ENCODE data around the gene TMEM123.

Gene TMEM123

GRCh38 chr11:102430158-102430836 is 22.3 kb downstream of the TMEM123 start:
- H3K4me1 Mint-ChIP-seq (ENCODE audit: low read depth), result peaks cover 37% of the 10 kb centered on the region

GRCh38 chr11:102429691-102430090 is 22.9 kb downstream of the TMEM123 start:
- Mint-ChIP-seq H3K4me3 (no peak overlapping the region), H3K27me3 (ENCODE audit: low read depth) (no peaks in the 10 kb centered on the region), H3K27ac (peak overlapping the region; percentile 53), H3K4me1 (ENCODE audit: low read depth) (peaks cover 41% of the 10 kb centered on the region), H3K9me3 (peaks cover 27% of the 10 kb centered on the region), H3K36me3 (ENCODE audit: low read depth) (peaks cover 64% of the 10 kb centered on the region)

More at GRCh38 chr11:102430158-102430836, 22.3 kb downstream of the TMEM123 start:
- Mint-ChIP-seq H3K27me3 (ENCODE audit: low read depth) (no peaks in the 10 kb centered on the region), H3K36me3 (ENCODE audit: low read depth) (peaks cover 63% of the 10 kb centered on the region), H3K9me3 (peaks cover 30% of the 10 kb centered on the region), H3K4me3 (peak overlapping the region; percentile 2), H3K27ac (peak overlapping the region; percentile 53)

- peak overlapping the region; percentile 22 for H3K27ac Mint-ChIP-seq
- peaks cover 62% of the 10 kb centered on the region for H3K36me3 Mint-ChIP-seq (ENCODE audit: low read depth)
- peaks cover 23% of the 10 kb centered on the region for H3K9me3 Mint-ChIP-seq
- H3K4me1 Mint-ChIP-seq (ENCODE audit: low read depth), result peaks cover 43% of the 10 kb centered on the region
- no peaks in the 10 kb centered on the region for H3K27me3 Mint-ChIP-seq (ENCODE audit: low read depth)
- no peak overlapping the region for H3K4me3 Mint-ChIP-seq
These were observed 23.3 kb downstream of the TMEM123 start for GRCh38 chr11:102429226-102429625.

DNA sequence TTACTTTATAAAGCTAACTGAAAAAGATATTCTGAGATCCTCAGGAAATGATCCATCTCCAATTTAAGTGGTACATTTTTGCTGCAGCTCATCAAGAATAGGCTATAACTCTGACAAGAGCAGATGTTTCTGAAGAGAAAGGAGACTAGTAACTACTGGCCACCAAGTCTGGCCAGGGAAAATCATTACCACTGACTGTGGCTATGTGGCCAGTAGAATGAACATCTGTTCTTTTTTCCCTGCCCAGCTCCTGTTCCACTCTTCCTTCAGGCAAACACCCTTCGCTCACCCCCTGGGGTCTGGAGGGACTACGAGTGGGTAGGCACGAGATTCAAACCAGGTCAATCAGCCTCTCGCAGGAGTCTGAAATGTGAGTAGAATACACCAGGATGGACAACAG is 23.9 kb downstream of the TMEM123 start:
- Mint-ChIP-seq H3K27ac (no peak overlapping the region), H3K27me3 (ENCODE audit: low read depth) (no peaks in the 10 kb centered on the region)

DNA sequence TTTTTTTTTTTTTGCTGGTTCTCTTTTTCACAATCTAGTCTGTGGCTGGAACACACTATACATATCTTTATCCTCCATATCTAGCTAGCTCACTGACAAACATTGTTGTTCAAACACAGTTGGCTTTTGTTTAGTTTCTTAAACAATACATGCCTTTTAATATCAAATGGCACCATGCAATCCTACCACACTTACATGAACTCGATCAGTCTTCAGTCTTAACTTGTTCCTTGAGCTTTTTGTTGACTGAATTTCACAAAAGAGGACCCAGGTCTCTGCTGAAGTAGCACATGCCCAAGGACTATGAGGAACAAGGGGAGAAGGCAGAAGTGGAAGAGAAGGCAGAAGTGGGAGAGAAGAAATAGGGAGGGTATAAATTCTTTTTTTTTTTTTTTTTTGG is 25.5 kb downstream of the TMEM123 start:
- Mint-ChIP-seq H3K27me3 (ENCODE audit: low read depth) (no peaks in the 10 kb centered on the region), H3K36me3 (ENCODE audit: low read depth) (peaks cover 43% of the 10 kb centered on the region), H3K4me1 (ENCODE audit: low read depth) (peaks cover 55% of the 10 kb centered on the region), H3K9me3 (peaks cover 3% of the 10 kb centered on the region), H3K4me3 (no peak overlapping the region), H3K27ac (no peak overlapping the region)

More for the DNA sequence above, 23.9 kb downstream of the TMEM123 start:
- H3K9me3 Mint-ChIP-seq, result peaks cover 19% of the 10 kb centered on the region
- peaks cover 59% of the 10 kb centered on the region for H3K36me3 Mint-ChIP-seq (ENCODE audit: low read depth)
- no peak overlapping the region for H3K4me3 Mint-ChIP-seq
- peaks cover 43% of the 10 kb centered on the region for H3K4me1 Mint-ChIP-seq (ENCODE audit: low read depth)

DNA sequence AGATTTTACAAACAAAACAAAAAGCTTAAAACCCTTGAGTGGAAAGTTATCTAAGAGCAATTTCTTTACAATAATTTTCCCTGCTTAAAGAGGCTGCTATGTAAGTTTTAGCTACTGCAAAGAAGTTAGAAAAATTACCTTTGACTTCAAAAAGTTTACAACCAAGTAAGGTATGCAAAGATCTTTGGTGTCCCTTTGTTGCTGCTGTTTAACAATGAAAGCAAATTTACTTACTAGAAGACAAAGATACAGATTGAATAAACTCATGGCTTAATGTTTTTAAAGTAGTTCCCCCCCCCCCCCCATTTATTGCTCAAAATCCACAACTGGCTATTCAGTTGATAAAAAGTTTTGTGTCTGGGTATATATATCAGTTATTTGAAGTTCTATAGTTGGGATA is 26.0 kb downstream of the TMEM123 start:
- H3K4me3 Mint-ChIP-seq, result no peak overlapping the region
- no peak overlapping the region for H3K27ac Mint-ChIP-seq
- H3K36me3 Mint-ChIP-seq (ENCODE audit: low read depth), result peaks cover 38% of the 10 kb centered on the region

GRCh38 chr11:102426000-102426399 is 26.6 kb downstream of the TMEM123 start:
- H3K27me3 Mint-ChIP-seq (ENCODE audit: low read depth), result no peaks in the 10 kb centered on the region
- no peaks in the 10 kb centered on the region for H3K9me3 Mint-ChIP-seq
- H3K4me1 Mint-ChIP-seq (ENCODE audit: low read depth), result peaks cover 59% of the 10 kb centered on the region
- peaks cover 39% of the 10 kb centered on the region for H3K36me3 Mint-ChIP-seq (ENCODE audit: low read depth)
- no peak overlapping the region for H3K4me3 Mint-ChIP-seq
- no peak overlapping the region for H3K27ac Mint-ChIP-seq

More for the DNA sequence above, 26.0 kb downstream of the TMEM123 start:
- Mint-ChIP-seq H3K9me3 (no peaks in the 10 kb centered on the region), H3K27me3 (ENCODE audit: low read depth) (no peaks in the 10 kb centered on the region), H3K4me1 (ENCODE audit: low read depth) (peaks cover 56% of the 10 kb centered on the region)

DNA sequence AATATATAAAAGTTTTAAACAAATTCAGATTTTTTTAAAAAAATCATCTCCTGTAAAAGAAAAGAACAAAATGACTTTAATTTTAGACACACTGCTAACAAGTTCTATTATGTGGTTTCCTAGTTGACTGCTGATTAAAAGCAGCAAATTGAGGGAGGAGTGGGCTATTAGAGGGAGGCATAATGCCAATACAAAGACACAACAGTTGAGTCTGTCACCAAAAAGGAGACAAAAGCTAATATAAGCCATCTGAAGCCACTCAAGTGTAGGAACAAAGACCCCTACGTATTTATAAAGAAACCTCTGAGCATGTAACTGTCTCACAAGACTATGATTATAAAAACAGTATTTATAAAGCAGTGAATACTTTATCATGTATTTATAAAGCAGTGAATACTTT is 28.6 kb downstream of the TMEM123 start:
- Mint-ChIP-seq H3K27ac (no peak overlapping the region), H3K27me3 (ENCODE audit: low read depth) (no peaks in the 10 kb centered on the region), H3K4me1 (ENCODE audit: low read depth) (peaks cover 50% of the 10 kb centered on the region), H3K9me3 (peaks cover 2% of the 10 kb centered on the region), H3K4me3 (no peak overlapping the region), H3K36me3 (ENCODE audit: low read depth) (peaks cover 31% of the 10 kb centered on the region)

DNA sequence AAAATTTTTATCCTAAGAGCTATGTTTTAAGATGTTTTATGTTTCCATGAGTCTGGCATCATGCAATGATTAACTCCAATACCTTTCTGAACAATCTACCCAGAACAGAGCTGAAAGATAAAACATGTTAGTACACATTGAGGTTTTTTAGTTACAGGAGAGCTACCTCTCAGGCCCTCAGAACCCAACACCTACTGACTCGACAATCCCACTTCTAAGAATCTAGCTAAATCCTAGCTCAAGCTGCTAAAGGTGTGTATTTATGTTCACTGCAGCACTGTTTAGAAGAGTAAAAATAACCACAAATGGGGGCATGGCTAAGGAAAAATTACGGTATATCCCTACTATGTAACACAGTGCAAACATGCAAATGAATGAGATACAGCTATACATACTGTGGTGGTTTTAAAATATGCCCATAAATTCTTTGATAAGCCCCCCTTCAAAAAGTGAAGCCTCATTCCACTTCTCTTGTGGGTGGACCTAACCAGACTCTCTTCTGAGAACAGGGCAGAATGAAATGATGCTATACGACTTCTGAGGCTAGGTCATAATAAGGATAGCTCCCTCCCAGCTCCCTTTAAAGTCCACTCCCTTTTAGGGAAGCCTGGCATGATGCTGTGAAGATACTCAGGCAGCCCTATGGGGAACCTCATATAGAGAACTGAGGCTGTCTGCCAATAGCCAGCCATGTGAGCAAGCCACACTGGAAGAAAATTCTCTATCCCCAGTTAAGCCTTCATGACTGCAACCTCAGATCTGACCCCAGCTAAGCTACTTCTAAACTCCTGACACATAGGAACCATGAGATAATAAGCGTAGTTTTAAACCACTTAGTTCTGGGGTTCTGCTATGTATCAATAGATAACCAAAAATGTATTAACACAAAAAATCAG is 29.5 kb downstream of the TMEM123 start:
- Mint-ChIP-seq H3K9me3 (peaks cover 11% of the 10 kb centered on the region), H3K4me1 (ENCODE audit: low read depth) (peaks cover 54% of the 10 kb centered on the region), H3K27me3 (ENCODE audit: low read depth) (no peaks in the 10 kb centered on the region), H3K36me3 (ENCODE audit: low read depth) (peaks cover 38% of the 10 kb centered on the region), H3K4me3 (no peak overlapping the region), H3K27ac (peak overlapping the region; percentile 46)

DNA sequence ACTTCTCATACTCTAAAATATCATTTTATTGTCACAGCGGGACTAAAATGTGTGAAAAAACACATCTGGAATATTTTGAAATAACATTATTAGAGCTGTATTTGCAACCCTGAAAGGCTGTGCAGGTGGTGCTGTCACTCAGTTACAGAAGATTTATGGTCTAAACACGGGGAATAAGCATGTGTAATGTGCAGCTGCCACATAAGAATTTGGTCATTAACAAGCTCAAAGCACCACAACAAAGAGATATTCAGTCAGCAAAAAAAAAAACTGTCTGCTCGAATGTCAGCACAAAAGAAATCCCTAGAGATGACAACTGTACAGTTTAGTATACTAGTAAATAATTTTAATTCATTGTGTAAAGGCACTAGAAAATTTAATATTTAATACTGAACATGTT is 31.3 kb downstream of the TMEM123 start:
- Mint-ChIP-seq H3K27ac (no peak overlapping the region), H3K27me3 (ENCODE audit: low read depth) (no peaks in the 10 kb centered on the region), H3K36me3 (ENCODE audit: low read depth) (peaks cover 45% of the 10 kb centered on the region), H3K9me3 (peaks cover 19% of the 10 kb centered on the region), H3K4me1 (ENCODE audit: low read depth) (peaks cover 68% of the 10 kb centered on the region), H3K4me3 (no peak overlapping the region)

- Mint-ChIP-seq H3K9me3 (peaks cover 19% of the 10 kb centered on the region), H3K36me3 (ENCODE audit: low read depth) (peaks cover 44% of the 10 kb centered on the region), H3K4me3 (no peak overlapping the region), H3K4me1 (ENCODE audit: low read depth) (peaks cover 68% of the 10 kb centered on the region), H3K27ac (no peak overlapping the region), H3K27me3 (ENCODE audit: low read depth) (no peaks in the 10 kb centered on the region)
These were observed 32.0 kb downstream of the TMEM123 start for GRCh38 chr11:102420547-102420946.

GRCh38 chr11:102419181-102419580 is 33.4 kb downstream of the TMEM123 start:
- Mint-ChIP-seq H3K4me3 (no peak overlapping the region), H3K9me3 (peaks cover 19% of the 10 kb centered on the region), H3K36me3 (ENCODE audit: low read depth) (peaks cover 45% of the 10 kb centered on the region), H3K27me3 (ENCODE audit: low read depth) (no peaks in the 10 kb centered on the region), H3K4me1 (ENCODE audit: low read depth) (peaks cover 76% of the 10 kb centered on the region), H3K27ac (no peak overlapping the region)

GRCh38 chr11:102416976-102417375 is 35.6 kb downstream of the TMEM123 start:
- Mint-ChIP-seq H3K27me3 (ENCODE audit: low read depth) (no peaks in the 10 kb centered on the region), H3K9me3 (peaks cover 19% of the 10 kb centered on the region), H3K4me3 (peak overlapping the region; percentile 45), H3K36me3 (ENCODE audit: low read depth) (peaks cover 50% of the 10 kb centered on the region), H3K4me1 (ENCODE audit: low read depth) (peaks cover 66% of the 10 kb centered on the region), H3K27ac (peak overlapping the region; percentile 56)

- Mint-ChIP-seq H3K4me1 (ENCODE audit: low read depth) (peaks cover 56% of the 10 kb centered on the region), H3K27me3 (ENCODE audit: low read depth) (no peaks in the 10 kb centered on the region), H3K36me3 (ENCODE audit: low read depth) (peaks cover 47% of the 10 kb centered on the region), H3K4me3 (peak overlapping the region; percentile 57), H3K27ac (peak overlapping the region; percentile 37), H3K9me3 (peaks cover 19% of the 10 kb centered on the region)
These were observed 37.2 kb downstream of the TMEM123 start for GRCh38 chr11:102415304-102415916.
